DND-41 (cell line): ENCODE data around the gene ABCG4.
"Not testable (repeated sequence)": the region's sequence is repeated elsewhere in the genome, so short reads cannot be mapped to it uniquely, and the experiment has no call there.

Source experiments
- ATAC-seq: fragments of 200-7000 bp; cut with Tn5 transposase; 3 replicates; pipeline ENCODE4 v1.9.1; 2021; ENCODE audit warnings: low read depth; ENCODE audit not compliant: insufficient read depth
- DNase-seq: peaks from one replicate; pipeline ENCODE4 v3.0.0-alpha.2; 2020
- H2AFZ ChIP-seq: 2 replicates; pipeline ENCODE4 v1.6.0; 2012; ENCODE audit warnings: low read depth, low read length
- H3K27ac ChIP-seq: 2 replicates; pipeline ENCODE4 v1.5.1; 2012; ENCODE audit warnings: low read length, inconsistent platforms
- H3K27me3 ChIP-seq: fragments of 200-600 bp; sonication (generic); 2 replicates; pipeline ENCODE4 v1.6.0; 2012; ENCODE audit warnings: low read length, mild to moderate bottlenecking, inconsistent platforms; ENCODE audit not compliant: insufficient read depth, poor library complexity
- H3K36me3 ChIP-seq: 2 replicates; pipeline ENCODE4 v1.5.1; 2012; ENCODE audit warnings: low read length, inconsistent platforms; ENCODE audit not compliant: insufficient read depth
- H3K4me1 ChIP-seq: 2 replicates; pipeline ENCODE4 v1.5.1; 2012; ENCODE audit warnings: mild to moderate bottlenecking, low read length; ENCODE audit not compliant: insufficient read depth
- H3K4me2 ChIP-seq: 2 replicates; pipeline ENCODE4 v1.6.0; 2012; ENCODE audit warnings: mild to moderate bottlenecking, moderate library complexity, low read length, inconsistent platforms; ENCODE audit not compliant: insufficient read depth
- H3K4me3 ChIP-seq, 2 experiments: fragments of 200-600 bp in 1 of 2; shearing (Covaris generic) in 1 of 2; 2 replicates each; pipeline ENCODE4 v1.5.1; 2012 to 2016; ENCODE audit warnings: inconsistent platforms in 2 of 2, low read length in 2 of 2, mild to moderate bottlenecking in 2 of 2, low read depth in 1 of 2, moderate library complexity in 1 of 2
- H3K79me2 ChIP-seq: 2 replicates; pipeline ENCODE4 v1.6.0; 2012; ENCODE audit warnings: low read length, inconsistent platforms; ENCODE audit not compliant: insufficient read depth
- H3K9ac ChIP-seq: 2 replicates; pipeline ENCODE4 v1.6.0; 2012; ENCODE audit warnings: low read depth, mild to moderate bottlenecking, inconsistent platforms, low read length, moderate library complexity
- H3K9me3 ChIP-seq: 2 replicates; pipeline ENCODE4 v1.5.1; 2012; ENCODE audit warnings: low read length, moderate library complexity, mild to moderate bottlenecking, inconsistent platforms; ENCODE audit not compliant: insufficient read depth, severe bottlenecking
- H4K20me1 ChIP-seq: 2 replicates; pipeline ENCODE4 v1.6.0; 2012; ENCODE audit warnings: low read length; ENCODE audit not compliant: insufficient read depth
- CTCF ChIP-seq: IDR thresholded peaks from 2 replicates; pipeline ENCODE4 v1.5.1; 2012; ENCODE audit warnings: borderline replicate concordance, low read length, moderate library complexity, mild to moderate bottlenecking; ENCODE audit not compliant: poor library complexity, severe bottlenecking; ENCODE audit errors: extremely low read depth
- EZH2 ChIP-seq: IDR thresholded peaks from 3 replicates; pipeline ENCODE4 v1.6.1; 2012; ENCODE audit warnings: borderline replicate concordance, low read depth, mild to moderate bottlenecking, moderate library complexity, low read length, inconsistent platforms; ENCODE audit not compliant: severe bottlenecking

Gene ABCG4

DNA sequence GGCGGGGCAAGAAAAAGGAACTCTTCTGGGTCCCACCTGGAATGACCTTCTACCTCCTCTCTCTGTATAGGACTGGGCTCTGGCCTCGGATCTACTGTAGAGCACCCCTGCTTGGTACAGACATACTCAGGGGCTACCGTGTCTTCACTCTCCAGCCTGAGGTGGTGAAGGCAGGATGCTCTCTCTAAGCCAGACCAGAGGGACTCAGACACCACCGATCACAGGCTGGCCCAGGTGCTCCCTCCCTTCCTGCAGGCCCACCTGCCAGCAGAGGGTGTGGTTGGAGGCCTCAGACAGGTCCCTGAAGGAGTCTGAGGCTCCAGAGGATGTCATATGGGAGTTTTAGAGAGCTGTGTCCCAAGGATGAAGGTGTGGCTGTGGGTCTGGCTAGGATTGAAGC lies 40.5 kb downstream of the ABCG4 start:
- Histone ChIP-seq H2AFZ (no peak overlapping the region), H3K4me2 (no peak overlapping the region)
- ATAC-seq: no peak

GRCh38 chr11:119190531-119190930 lies 41.7 kb downstream of the ABCG4 start:
- no peak overlapping the region for H2AFZ ChIP-seq
- TF ChIP-seq EZH2 (no peak), CTCF (no peak)

More for the DNA sequence above, 40.5 kb downstream of the ABCG4 start:
- no peak for DNase-seq
- no peak overlapping the region for H3K27ac ChIP-seq
- no peaks in the 10 kb centered on the region for H3K9me3 ChIP-seq
- H3K79me2 ChIP-seq: no peaks in the 10 kb centered on the region
- H3K4me3 ChIP-seq: no peak overlapping the region
- no peak overlapping the region for H3K9ac ChIP-seq
- no peaks in the 10 kb centered on the region for H3K4me1 ChIP-seq
- TF ChIP-seq EZH2 (no peak), CTCF (no peak)
- no peaks in the 10 kb centered on the region for H3K27me3 ChIP-seq
- H3K36me3 ChIP-seq: no peaks in the 10 kb centered on the region
- no peaks in the 10 kb centered on the region for H4K20me1 ChIP-seq

DNA sequence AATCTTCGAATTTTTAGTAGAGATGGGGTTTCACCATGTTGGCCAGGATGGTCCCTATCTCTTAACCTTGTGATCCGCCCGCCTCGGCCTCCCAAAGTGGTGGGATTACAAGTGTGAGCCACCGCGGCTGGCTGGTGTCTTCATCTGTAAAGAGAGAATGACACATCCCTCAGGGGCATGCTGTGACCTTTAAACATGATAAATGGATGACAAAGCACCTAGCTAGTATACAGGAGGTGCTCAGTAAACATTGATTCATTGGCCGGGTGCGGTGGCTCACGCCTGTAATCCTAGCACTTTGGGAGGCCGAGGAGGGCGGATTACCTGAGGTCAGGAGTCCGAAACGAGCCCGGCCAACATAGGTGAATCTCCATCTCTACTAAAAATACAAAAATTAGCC lies 42.4 kb downstream of the ABCG4 start:
- not testable (repeated sequence) for H3K9me3 ChIP-seq, ATAC-seq, H3K27me3 ChIP-seq, H3K79me2 ChIP-seq, H3K4me1 ChIP-seq, H3K4me2 ChIP-seq, H2AFZ ChIP-seq, DNase-seq, H3K27ac ChIP-seq, H3K36me3 ChIP-seq, H3K9ac ChIP-seq, H3K4me3 ChIP-seq, H4K20me1 ChIP-seq

More at GRCh38 chr11:119190531-119190930, 41.7 kb downstream of the ABCG4 start:
- no peaks in the 10 kb centered on the region for H4K20me1 ChIP-seq
- H3K4me3 ChIP-seq: no peak overlapping the region
- H3K9me3 ChIP-seq: no peaks in the 10 kb centered on the region
- DNase-seq (no peak), ATAC-seq (no peak)
- no peaks in the 10 kb centered on the region for H3K79me2 ChIP-seq
- no peaks in the 10 kb centered on the region for H3K27me3 ChIP-seq
- H3K27ac ChIP-seq: no peak overlapping the region
- no peak overlapping the region for H3K9ac ChIP-seq
- H3K4me2 ChIP-seq: no peak overlapping the region
- no peaks in the 10 kb centered on the region for H3K4me1 ChIP-seq
- H3K36me3 ChIP-seq: no peaks in the 10 kb centered on the region

- DNase-seq: no peak
- peaks cover 5% of the 10 kb centered on the region; the same call in 1 of the 2 replicates for H3K4me1 ChIP-seq
- H3K9me3 ChIP-seq: no peaks in the 10 kb centered on the region
- H3K4me2 ChIP-seq: no peak overlapping the region
- no peak overlapping the region for H2AFZ ChIP-seq
- H3K36me3 ChIP-seq: no peaks in the 10 kb centered on the region
- no peak overlapping the region for H3K4me3 ChIP-seq
- no peaks in the 10 kb centered on the region for H3K79me2 ChIP-seq
- H3K27ac ChIP-seq: no peak overlapping the region
- no peaks in the 10 kb centered on the region for H4K20me1 ChIP-seq
- TF ChIP-seq EZH2 (no peak), CTCF (no peak)
- no peak for ATAC-seq
- H3K27me3 ChIP-seq: no peaks in the 10 kb centered on the region
- H3K9ac ChIP-seq: no peak overlapping the region
These were observed 43.3 kb downstream of the ABCG4 start for GRCh38 chr11:119192111-119192510.
